PFSK-1 (cell line): ENCODE data around the gene C12orf57. TPM values are rescaled to one million over a fixed set of nuclear protein-coding genes. Genes with fewer than 3 reads are reported as not detected.

Source experiments
- FOXP2 ChIP-seq: optimal IDR thresholded peaks from 2 replicates; pipeline ENCODE3; 2011; ENCODE audit warnings: borderline replicate concordance, control low read depth, inconsistent platforms; ENCODE audit not compliant: insufficient read depth; ENCODE audit errors: extremely low read length, extremely low read depth
- POLR2AphosphoS5 ChIP-seq: IDR thresholded peaks from 2 replicates; pipeline ENCODE4 v1.6.1; 2012; ENCODE audit warnings: low read depth, mild to moderate bottlenecking, control low read depth, low read length, moderate library complexity
- REST ChIP-seq, 2 experiments: IDR thresholded peaks; 2 replicates each; pipeline versions ENCODE4 v1.6.1 to v1.8.0; 2011 to 2012; ENCODE audit warnings: low read depth in 2 of 2, low read length in 2 of 2, control low read depth in 1 of 2, inconsistent platforms in 1 of 2, mild to moderate bottlenecking in 1 of 2, moderate library complexity in 1 of 2; ENCODE audit not compliant: insufficient read depth in 1 of 2
- SIN3A ChIP-seq: IDR thresholded peaks from 2 replicates; pipeline ENCODE4 v1.6.1; 2012; ENCODE audit warnings: mild to moderate bottlenecking, low read length, moderate library complexity, borderline replicate concordance; ENCODE audit not compliant: insufficient read depth
- TAF1 ChIP-seq: IDR thresholded peaks from 2 replicates; pipeline ENCODE4 v1.6.1; 2012; ENCODE audit warnings: low read length, control low read depth, borderline replicate concordance; ENCODE audit not compliant: insufficient read depth
- polyA plus RNA-seq: library from polyadenylated mRNA; unstranded; fragments of >200 nt; gene quantifications from one replicate; pipeline ENCODE4 v1.2.1, GENCODE V29; 2012; ENCODE audit warnings: low read depth, missing spikeins; ENCODE audit not compliant: insufficient read length

Gene C12orf57
- polyA plus RNA-seq: 315 TPM

- TF ChIP-seq REST (IDR thresholded peaks at IDR 0.05; ENCODE audit: insufficient read depth in 1 of 2, low read depth in 2 of 2, low read length in 2 of 2) (peak in 1 of 2 experiments; percentile 62; a peak in 2 of 4 replicates), TAF1 (peak; percentile 72; the same call in 1 of the 2 replicates), POLR2AphosphoS5 (peak; percentile 100), SIN3A (peak; percentile 100), FOXP2 (no peak)
Measured at GRCh38 chr12:6943722-6944380, at the start of gene C12orf57, which contains the start of gene RNU7-1. C12orf57 (plus strand) TSS chr12:6944022; CDS start chr12:6944122, 100 bp downstream. RNU7-1 (plus strand) TSS chr12:6943816.

- TF ChIP-seq SIN3A (no peak), FOXP2 (no peak), REST (IDR thresholded peaks at IDR 0.05; ENCODE audit: insufficient read depth in 1 of 2, low read depth in 2 of 2, low read length in 2 of 2) (no peak), POLR2AphosphoS5 (no peak), TAF1 (no peak)
Measured at GRCh38 chr12:6894321-6894720, 49.5 kb upstream of the C12orf57 start.

- TF ChIP-seq TAF1 (no peak), FOXP2 (no peak), REST (IDR thresholded peaks at IDR 0.05; ENCODE audit: insufficient read depth in 1 of 2, low read depth in 2 of 2, low read length in 2 of 2) (no peak), SIN3A (no peak), POLR2AphosphoS5 (no peak)
Measured at GRCh38 chr12:6896846-6897435, 46.9 kb upstream of the C12orf57 start.

- TF ChIP-seq FOXP2 (no peak), REST (IDR thresholded peaks at IDR 0.05; ENCODE audit: insufficient read depth in 1 of 2, low read depth in 2 of 2, low read length in 2 of 2) (no peak), SIN3A (no peak), TAF1 (no peak), POLR2AphosphoS5 (no peak)
Measured at GRCh38 chr12:6899427-6899826, 44.4 kb upstream of the C12orf57 start.
